GM12878 (cell line): ENCODE results near the gene SLAMF1. TPM values are rescaled to one million over a fixed set of nuclear protein-coding genes. Genes with fewer than 3 reads are reported as not detected.

ENCODE experiments used
- ASH2L ChIP-seq: fragments of 300-600, 200-600 bp; sonication (generic); IDR thresholded peaks from 2 replicates; pipeline ENCODE4 v1.6.1; 2017; ENCODE audit warnings: low read depth, mild to moderate bottlenecking, borderline replicate concordance
- ATF7 ChIP-seq: fragments of 450-650 bp; IDR thresholded peaks from 2 replicates; pipeline ENCODE4 v1.6.1; 2016; ENCODE audit warnings: low read depth, mild to moderate bottlenecking
- BRCA1 ChIP-seq: IDR thresholded peaks from 2 replicates; pipeline ENCODE4 v1.6.1; 2011; ENCODE audit warnings: low read depth, low read length, improper control_type of control experiment
- CBX3 ChIP-seq: fragments of 200-600 bp; sonication (generic); IDR thresholded peaks from 2 replicates; pipeline ENCODE4 v1.6.1; 2016; ENCODE audit warnings: low read depth, borderline replicate concordance
- CHD4 ChIP-seq: fragments of 200-600 bp; sonication (generic); IDR thresholded peaks from 2 replicates; pipeline ENCODE4 v1.6.1; 2016; ENCODE audit warnings: mild to moderate bottlenecking
- CREM ChIP-seq: IDR thresholded peaks from 2 replicates; pipeline ENCODE4 v1.6.1; 2014; ENCODE audit warnings: antibody characterized with exemption, low read depth
- EP300 ChIP-seq, 2 experiments: fragments of 150-350 bp in 1 of 2; IDR thresholded peaks; 2 replicates each; pipeline ENCODE4 v1.6.1; 2011 to 2012; ENCODE audit warnings: low read depth in 2 of 2, low read length in 2 of 2, borderline replicate concordance in 1 of 2, improper control_type of control experiment in 1 of 2, inconsistent platforms in 1 of 2; ENCODE audit not compliant: control insufficient read depth in 1 of 2
- EZH2 ChIP-seq: IDR thresholded peaks from 2 replicates; pipeline ENCODE4 v1.6.1; 2012; ENCODE audit warnings: low read depth, mild to moderate bottlenecking, control low read depth, inconsistent platforms, low read length, borderline replicate concordance; ENCODE audit not compliant: control insufficient read depth
- HDGF ChIP-seq: fragments of 450-650 bp; IDR thresholded peaks from 2 replicates; pipeline ENCODE4 v1.6.1; 2016; ENCODE audit warnings: antibody characterized with exemption
- IKZF1 ChIP-seq: fragments of 450-650 bp; conservative IDR thresholded peaks from 2 replicates; pipeline ENCODE4 v1.6.1; 2017; ENCODE audit warnings: antibody characterized with exemption, mild to moderate bottlenecking
- JUNB ChIP-seq: IDR thresholded peaks from 2 replicates; pipeline ENCODE4 v1.6.1; 2016; ENCODE audit warnings: antibody characterized with exemption, mild to moderate bottlenecking
- MXI1 ChIP-seq: fragments of 150-350 bp; IDR thresholded peaks from 2 replicates; pipeline ENCODE4 v1.6.1; 2011; ENCODE audit warnings: low read depth, mild to moderate bottlenecking, inconsistent platforms, low read length, improper control_type of control experiment
- PAX8 ChIP-seq: fragments of 450-650 bp; IDR thresholded peaks from 2 replicates; pipeline ENCODE4 v1.6.1; 2017; ENCODE audit warnings: mild to moderate bottlenecking, moderate library complexity
- RAD21 ChIP-seq: IDR thresholded peaks from 2 replicates; pipeline ENCODE4 v1.6.1; 2011; ENCODE audit warnings: mild to moderate bottlenecking, low read depth, low read length, moderate library complexity; ENCODE audit not compliant: insufficient read depth
- RUNX3 ChIP-seq: IDR thresholded peaks from 2 replicates; pipeline ENCODE4 v1.6.1; 2012; ENCODE audit warnings: low read length, inconsistent platforms
- SIX5 ChIP-seq: IDR thresholded peaks from 2 replicates; pipeline ENCODE4 v1.6.1; 2011; ENCODE audit warnings: mild to moderate bottlenecking, low read depth, low read length, moderate library complexity; ENCODE audit not compliant: severe bottlenecking
- SP1 ChIP-seq: IDR thresholded peaks from one replicate; pipeline ENCODE4 v1.6.1; 2011; ENCODE audit warnings: low read depth, low read length
- SREBF2 ChIP-seq: IDR thresholded peaks from 2 replicates; pipeline ENCODE4 v1.6.1; 2012; ENCODE audit warnings: mild to moderate bottlenecking, low read length
- TBL1XR1 ChIP-seq: IDR thresholded peaks from 2 replicates; pipeline ENCODE4 v1.6.1; 2012; ENCODE audit warnings: low read depth, low read length, improper control_type of control experiment
- ZNF217 ChIP-seq: fragments of 450-650 bp; IDR thresholded peaks from 2 replicates; pipeline ENCODE4 v1.6.1; 2017; ENCODE audit warnings: antibody characterized with exemption, mild to moderate bottlenecking
- polyA plus RNA-seq, 11 experiments: library from polyadenylated mRNA; depleted of rRNA in 4 of 11; unstranded in 6 of 11; stranded (reverse) in 5 of 11; fragments of >200 nt; fragmentation: Nextera tagmentation in 4 of 11; fragmentation: Illumina TruSeq in 1 of 11; extraction: Ambion mirVana in 4 of 11; extraction: Trizol in 1 of 11; gene quantifications; 1 replicate in 1 of 11; 2 replicates in 10 of 11; pipeline versions ENCODE4 v1.2.1 to v1.2.3, GENCODE V29; 2011 to 2016; ENCODE audit warnings: inconsistent platforms in 2 of 11, missing spikeins in 2 of 11, low read depth in 1 of 11
- total RNA-seq, 4 experiments: library from RNA; depleted of rRNA in 3 of 4; stranded (reverse); fragments of >200 nt in 3 of 4; fragmentation: Illumina TruSeq in 1 of 4; extraction: Trizol in 1 of 4; gene quantifications; 2 replicates each; pipeline versions ENCODE4 v1.2.1 to v1.2.3, GENCODE V29; 2013 to 2021
- TF ChIP-seq, protein P1 (sequence below): fragments of 450-650 bp; IDR thresholded peaks from 2 replicates; pipeline ENCODE4 v1.6.1; 2017; ENCODE audit warnings: mild to moderate bottlenecking, moderate library complexity
- TF ChIP-seq, protein P2 (sequence below): IDR thresholded peaks from 2 replicates; pipeline ENCODE4 v1.6.1; 2012; ENCODE audit warnings: low read depth, low read length, improper control_type of control experiment
- TF ChIP-seq, protein P3 (sequence below): fragments of 450-650 bp; IDR thresholded peaks from 2 replicates; pipeline ENCODE4 v1.6.1; 2017; ENCODE audit warnings: mild to moderate bottlenecking, low read depth, inconsistent platforms; ENCODE audit not compliant: poor library complexity, severe bottlenecking
- TF ChIP-seq, protein P4 (sequence below): IDR thresholded peaks from 2 replicates; pipeline ENCODE4 v1.6.1; 2011; ENCODE audit warnings: low read depth, low read length, improper control_type of control experiment, borderline replicate concordance

Gene SLAMF1
- total and polyA plus RNA-seq, 10 of the 15 experiments (the other 5 are each of a cell fraction or from before 2014, with no cell fraction given) = 87.3 to 260 (median 131) TPM

DNA sequence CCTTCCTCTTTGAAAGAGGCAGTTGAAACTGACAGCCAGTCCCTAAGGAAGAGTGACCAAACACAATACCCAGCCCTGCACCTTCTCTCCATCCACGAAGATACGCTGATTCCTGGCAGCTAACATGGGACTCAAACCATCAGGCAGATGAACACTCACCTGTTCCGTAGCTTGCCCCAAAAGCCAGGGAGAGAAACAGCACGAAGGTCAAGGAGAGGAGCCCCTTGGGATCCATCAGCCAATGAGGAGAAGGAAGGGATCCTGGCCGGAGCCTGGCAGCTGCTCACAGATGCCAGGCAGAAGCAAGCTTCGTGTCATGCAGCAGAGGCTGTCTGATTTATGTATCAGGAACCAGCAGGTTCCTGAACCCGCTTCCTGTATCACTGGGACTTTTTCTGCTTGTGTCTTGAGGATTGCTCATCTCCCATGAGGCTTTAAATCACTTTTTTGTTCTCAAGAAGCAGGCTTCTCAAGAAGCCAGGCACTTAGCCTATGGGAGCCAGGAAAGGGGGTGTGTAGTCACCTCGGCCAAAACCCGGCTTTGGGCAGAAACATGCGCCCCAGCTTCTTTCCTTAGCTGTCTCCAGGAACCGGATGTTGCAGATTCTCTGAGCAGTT lies at the start of gene SLAMF1 (continued):
- TF ChIP-seq ASH2L (no peak), CREM (peak; percentile 14; the same call in 1 of the 2 replicates), JUNB (no peak), BRCA1 (no peak), EZH2 (no peak), CBX3 (no peak), SREBF2 (no peak), RAD21 (no peak), TBL1XR1 (peak; percentile 40; the same call in 1 of the 2 replicates), ATF7 (peak; percentile 68), EP300 (IDR thresholded peaks at IDR 0.05; ENCODE audit: borderline replicate concordance in 1 of 2, control insufficient read depth in 1 of 2, low read depth in 2 of 2, low read length in 2 of 2) (peak; percentile 5 to 19; a peak in 1 of 4 replicates), IKZF1 (peak; percentile 80; the same call in 1 of the 2 replicates), ZNF217 (0 out of 2 replicates have a peak, but pooled peaks have one; percentile 36), HDGF (no peak), CHD4 (no peak), SIX5 (no peak), SP1 (peak; percentile 16), MXI1 (peak; percentile 33; the same call in 1 of the 2 replicates), RUNX3 (peak; percentile 28; the same call in 1 of the 2 replicates), PAX8 (no peak)
- TF ChIP-seq, protein P1, sequence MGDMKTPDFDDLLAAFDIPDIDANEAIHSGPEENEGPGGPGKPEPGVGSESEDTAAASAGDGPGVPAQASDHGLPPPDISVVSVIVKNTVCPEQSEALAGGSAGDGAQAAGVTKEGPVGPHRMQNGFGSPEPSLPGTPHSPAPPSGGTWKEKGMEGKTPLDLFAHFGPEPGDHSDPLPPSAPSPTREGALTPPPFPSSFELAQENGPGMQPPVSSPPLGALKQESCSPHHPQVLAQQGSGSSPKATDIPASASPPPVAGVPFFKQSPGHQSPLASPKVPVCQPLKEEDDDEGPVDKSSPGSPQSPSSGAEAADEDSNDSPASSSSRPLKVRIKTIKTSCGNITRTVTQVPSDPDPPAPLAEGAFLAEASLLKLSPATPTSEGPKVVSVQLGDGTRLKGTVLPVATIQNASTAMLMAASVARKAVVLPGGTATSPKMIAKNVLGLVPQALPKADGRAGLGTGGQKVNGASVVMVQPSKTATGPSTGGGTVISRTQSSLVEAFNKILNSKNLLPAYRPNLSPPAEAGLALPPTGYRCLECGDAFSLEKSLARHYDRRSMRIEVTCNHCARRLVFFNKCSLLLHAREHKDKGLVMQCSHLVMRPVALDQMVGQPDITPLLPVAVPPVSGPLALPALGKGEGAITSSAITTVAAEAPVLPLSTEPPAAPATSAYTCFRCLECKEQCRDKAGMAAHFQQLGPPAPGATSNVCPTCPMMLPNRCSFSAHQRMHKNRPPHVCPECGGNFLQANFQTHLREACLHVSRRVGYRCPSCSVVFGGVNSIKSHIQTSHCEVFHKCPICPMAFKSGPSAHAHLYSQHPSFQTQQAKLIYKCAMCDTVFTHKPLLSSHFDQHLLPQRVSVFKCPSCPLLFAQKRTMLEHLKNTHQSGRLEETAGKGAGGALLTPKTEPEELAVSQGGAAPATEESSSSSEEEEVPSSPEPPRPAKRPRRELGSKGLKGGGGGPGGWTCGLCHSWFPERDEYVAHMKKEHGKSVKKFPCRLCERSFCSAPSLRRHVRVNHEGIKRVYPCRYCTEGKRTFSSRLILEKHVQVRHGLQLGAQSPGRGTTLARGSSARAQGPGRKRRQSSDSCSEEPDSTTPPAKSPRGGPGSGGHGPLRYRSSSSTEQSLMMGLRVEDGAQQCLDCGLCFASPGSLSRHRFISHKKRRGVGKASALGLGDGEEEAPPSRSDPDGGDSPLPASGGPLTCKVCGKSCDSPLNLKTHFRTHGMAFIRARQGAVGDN = peak; percentile 95
- TF ChIP-seq, protein P2, sequence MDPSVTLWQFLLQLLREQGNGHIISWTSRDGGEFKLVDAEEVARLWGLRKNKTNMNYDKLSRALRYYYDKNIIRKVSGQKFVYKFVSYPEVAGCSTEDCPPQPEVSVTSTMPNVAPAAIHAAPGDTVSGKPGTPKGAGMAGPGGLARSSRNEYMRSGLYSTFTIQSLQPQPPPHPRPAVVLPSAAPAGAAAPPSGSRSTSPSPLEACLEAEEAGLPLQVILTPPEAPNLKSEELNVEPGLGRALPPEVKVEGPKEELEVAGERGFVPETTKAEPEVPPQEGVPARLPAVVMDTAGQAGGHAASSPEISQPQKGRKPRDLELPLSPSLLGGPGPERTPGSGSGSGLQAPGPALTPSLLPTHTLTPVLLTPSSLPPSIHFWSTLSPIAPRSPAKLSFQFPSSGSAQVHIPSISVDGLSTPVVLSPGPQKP = no peak
- TF ChIP-seq, protein P3, sequence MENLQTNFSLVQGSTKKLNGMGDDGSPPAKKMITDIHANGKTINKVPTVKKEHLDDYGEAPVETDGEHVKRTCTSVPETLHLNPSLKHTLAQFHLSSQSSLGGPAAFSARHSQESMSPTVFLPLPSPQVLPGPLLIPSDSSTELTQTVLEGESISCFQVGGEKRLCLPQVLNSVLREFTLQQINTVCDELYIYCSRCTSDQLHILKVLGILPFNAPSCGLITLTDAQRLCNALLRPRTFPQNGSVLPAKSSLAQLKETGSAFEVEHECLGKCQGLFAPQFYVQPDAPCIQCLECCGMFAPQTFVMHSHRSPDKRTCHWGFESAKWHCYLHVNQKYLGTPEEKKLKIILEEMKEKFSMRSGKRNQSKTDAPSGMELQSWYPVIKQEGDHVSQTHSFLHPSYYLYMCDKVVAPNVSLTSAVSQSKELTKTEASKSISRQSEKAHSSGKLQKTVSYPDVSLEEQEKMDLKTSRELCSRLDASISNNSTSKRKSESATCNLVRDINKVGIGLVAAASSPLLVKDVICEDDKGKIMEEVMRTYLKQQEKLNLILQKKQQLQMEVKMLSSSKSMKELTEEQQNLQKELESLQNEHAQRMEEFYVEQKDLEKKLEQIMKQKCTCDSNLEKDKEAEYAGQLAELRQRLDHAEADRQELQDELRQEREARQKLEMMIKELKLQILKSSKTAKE = peak; percentile 13
- TF ChIP-seq, protein P4, sequence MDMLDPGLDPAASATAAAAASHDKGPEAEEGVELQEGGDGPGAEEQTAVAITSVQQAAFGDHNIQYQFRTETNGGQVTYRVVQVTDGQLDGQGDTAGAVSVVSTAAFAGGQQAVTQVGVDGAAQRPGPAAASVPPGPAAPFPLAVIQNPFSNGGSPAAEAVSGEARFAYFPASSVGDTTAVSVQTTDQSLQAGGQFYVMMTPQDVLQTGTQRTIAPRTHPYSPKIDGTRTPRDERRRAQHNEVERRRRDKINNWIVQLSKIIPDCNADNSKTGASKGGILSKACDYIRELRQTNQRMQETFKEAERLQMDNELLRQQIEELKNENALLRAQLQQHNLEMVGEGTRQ = no peak
